Stimulated activated naive CD8-positive, alpha-beta T cell treated with anti-CD3 and anti-CD28 coated beads, Interleukin-15, Interleukin-2, amounts not matched to agents 100 ng/mL and 50 ng/mL, for 24 hours (primary cell): ENCODE data around the gene KCNG4.

Experiments used
- H3K27ac Mint-ChIP-seq: one replicate; pipeline ENCODE4 v1.8.0; 2021; ENCODE audit warnings: mild to moderate bottlenecking, mixed read lengths
- H3K27me3 Mint-ChIP-seq: one replicate; pipeline ENCODE4 v1.8.0; 2021; ENCODE audit warnings: mixed read lengths
- H3K36me3 Mint-ChIP-seq: one replicate; pipeline ENCODE4 v1.8.0; 2021; ENCODE audit warnings: low read depth, mixed read lengths
- H3K4me1 Mint-ChIP-seq: one replicate; pipeline ENCODE4 v1.8.0; 2021; ENCODE audit warnings: low read depth, mixed read lengths
- H3K4me3 Mint-ChIP-seq: one replicate; pipeline ENCODE4 v1.8.0; 2021; ENCODE audit warnings: mild to moderate bottlenecking, mixed read lengths
- H3K9me3 Mint-ChIP-seq: one replicate; pipeline ENCODE4 v1.8.0; 2021; ENCODE audit warnings: mixed read lengths

Gene KCNG4

DNA sequence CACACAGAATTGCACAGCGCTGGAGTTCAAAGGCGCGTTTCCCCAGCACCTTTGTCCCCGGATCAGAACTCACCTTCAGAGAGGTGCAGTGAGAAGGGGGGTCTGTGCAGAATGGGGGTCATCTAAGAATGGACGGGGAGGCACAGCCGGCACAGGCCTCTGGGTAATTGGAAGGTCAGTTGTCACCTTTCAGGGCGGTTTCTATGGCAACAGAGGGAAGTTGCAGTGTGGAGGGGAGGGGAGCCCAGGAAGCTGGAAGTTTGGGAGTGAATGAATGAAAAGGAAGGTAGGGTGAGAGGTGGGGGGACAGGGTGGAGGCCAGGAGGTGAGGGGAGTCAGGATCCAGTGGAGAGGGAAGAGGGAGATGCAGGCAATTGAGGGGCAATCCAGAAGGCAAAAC, 12.4 kb upstream of the KCNG4 start:
- H3K9me3 Mint-ChIP-seq, result no peaks in the 10 kb centered on the region
- no peaks in the 10 kb centered on the region for H3K36me3 Mint-ChIP-seq
- H3K4me1 Mint-ChIP-seq, result no peaks in the 10 kb centered on the region
- H3K4me3 Mint-ChIP-seq, result no peak overlapping the region
- H3K27ac Mint-ChIP-seq, result no peak overlapping the region
- H3K27me3 Mint-ChIP-seq, result peaks cover 17% of the 10 kb centered on the region

DNA sequence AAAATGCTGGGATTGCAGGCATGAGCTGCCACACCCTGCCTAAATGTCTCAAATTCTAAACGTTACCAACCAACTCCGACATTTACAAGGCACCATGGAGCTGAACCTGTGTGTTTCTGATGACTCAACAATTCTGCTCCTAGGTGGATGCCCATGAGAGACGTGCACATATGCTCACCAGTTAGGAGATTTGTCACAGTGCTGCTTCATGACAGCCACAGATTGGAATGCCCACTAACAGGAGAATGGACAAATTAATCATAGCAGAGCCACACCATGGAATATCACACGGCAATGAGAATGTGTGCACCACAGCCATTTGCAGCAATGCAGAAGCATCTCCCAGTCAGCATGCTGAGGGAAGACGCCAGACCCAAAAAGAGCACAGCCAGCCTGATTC, 8.0 kb upstream of the KCNG4 start:
- Mint-ChIP-seq H3K9me3 (no peaks in the 10 kb centered on the region), H3K4me3 (no peak overlapping the region), H3K36me3 (no peaks in the 10 kb centered on the region), H3K27me3 (peaks cover 14% of the 10 kb centered on the region), H3K4me1 (no peaks in the 10 kb centered on the region), H3K27ac (no peak overlapping the region)

DNA sequence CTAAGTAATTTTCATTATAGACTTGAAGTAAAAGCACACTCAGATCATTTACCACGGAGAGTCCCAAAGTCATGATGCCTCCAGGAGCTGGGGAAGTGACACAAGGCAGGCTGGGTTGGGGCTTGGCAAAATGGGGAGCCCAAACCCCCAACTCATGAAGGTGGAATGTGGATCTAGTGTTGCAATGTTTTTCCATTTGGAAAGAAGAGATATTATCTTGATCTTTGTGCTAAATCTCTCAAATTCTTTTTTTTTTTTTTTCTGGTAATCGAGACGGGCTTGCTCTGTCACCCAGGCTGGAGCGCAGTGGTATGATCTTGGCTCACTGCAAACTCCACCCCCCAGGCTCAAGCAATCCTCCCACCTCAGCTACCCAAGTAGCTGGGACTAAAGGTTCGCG, 7.5 kb upstream of the KCNG4 start:
- no peak overlapping the region for H3K4me3 Mint-ChIP-seq
- no peaks in the 10 kb centered on the region for H3K36me3 Mint-ChIP-seq
- H3K4me1 Mint-ChIP-seq, result no peaks in the 10 kb centered on the region
- no peak overlapping the region for H3K27ac Mint-ChIP-seq
- peaks cover 14% of the 10 kb centered on the region for H3K27me3 Mint-ChIP-seq
- H3K9me3 Mint-ChIP-seq, result no peaks in the 10 kb centered on the region

DNA sequence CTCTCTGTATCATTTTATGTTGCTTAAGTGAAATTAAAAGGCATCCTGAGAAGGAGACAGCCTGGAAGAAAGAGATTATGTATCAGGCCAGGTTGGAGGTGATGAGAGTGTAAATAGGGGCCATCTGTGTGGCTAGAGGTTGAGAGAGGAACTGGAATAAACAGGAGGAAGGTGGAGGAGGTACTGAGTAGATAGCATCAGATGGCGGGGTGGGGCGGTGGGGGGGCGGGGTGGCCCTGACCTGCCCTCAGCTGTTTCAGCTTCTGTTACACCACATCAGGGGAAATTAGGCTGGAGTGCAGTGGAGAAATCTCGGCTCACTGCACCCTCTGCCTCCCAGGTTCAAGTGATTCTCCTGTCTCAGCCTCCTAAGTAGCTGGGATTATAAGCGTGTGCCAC, 6.9 kb upstream of the KCNG4 start:
- no peak overlapping the region for H3K27ac Mint-ChIP-seq
- H3K9me3 Mint-ChIP-seq, result no peaks in the 10 kb centered on the region

DNA sequence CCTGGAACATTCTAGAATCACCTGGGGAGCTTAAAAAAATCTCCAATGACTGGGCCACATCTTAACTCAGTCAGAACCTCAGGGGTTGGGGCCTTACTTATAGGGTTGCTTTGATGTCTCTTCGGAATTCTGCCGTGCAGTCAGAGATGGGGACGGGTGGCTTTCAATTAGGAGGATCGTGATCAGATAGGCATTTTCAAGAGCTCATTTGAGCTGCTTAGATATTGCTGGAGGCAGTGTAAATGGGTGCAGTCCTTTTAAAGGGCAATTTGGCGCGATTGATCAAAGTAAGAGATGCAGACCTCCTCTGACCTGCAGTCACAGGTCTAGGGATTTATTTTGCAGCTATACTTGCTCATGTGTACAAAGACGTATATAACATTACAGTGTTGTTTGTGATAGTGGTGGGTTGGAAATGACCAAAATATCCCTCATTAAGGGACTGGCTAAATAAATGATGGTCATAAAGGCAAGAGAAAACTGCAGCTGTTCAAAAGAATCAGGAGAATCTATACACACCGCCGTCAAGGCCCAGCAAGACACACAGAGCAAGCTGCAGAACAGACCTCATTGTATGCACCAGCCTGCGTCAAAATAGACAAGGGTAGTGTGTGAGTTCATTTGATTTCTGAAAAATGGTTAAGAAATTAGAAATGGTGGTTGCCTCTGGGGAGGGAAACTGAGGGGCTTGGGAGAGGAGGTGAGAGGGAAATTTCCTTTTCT, 6.3 kb upstream of the KCNG4 start:
- H3K27ac Mint-ChIP-seq, result no peak overlapping the region
- H3K9me3 Mint-ChIP-seq, result no peaks in the 10 kb centered on the region
- no peaks in the 10 kb centered on the region for H3K4me1 Mint-ChIP-seq
- no peak overlapping the region for H3K4me3 Mint-ChIP-seq
- H3K36me3 Mint-ChIP-seq, result no peaks in the 10 kb centered on the region
- peaks cover 15% of the 10 kb centered on the region for H3K27me3 Mint-ChIP-seq

More for the DNA sequence above, 6.9 kb upstream of the KCNG4 start:
- Mint-ChIP-seq H3K4me1 (no peaks in the 10 kb centered on the region), H3K27me3 (peaks cover 15% of the 10 kb centered on the region), H3K36me3 (no peaks in the 10 kb centered on the region), H3K4me3 (no peak overlapping the region)

DNA sequence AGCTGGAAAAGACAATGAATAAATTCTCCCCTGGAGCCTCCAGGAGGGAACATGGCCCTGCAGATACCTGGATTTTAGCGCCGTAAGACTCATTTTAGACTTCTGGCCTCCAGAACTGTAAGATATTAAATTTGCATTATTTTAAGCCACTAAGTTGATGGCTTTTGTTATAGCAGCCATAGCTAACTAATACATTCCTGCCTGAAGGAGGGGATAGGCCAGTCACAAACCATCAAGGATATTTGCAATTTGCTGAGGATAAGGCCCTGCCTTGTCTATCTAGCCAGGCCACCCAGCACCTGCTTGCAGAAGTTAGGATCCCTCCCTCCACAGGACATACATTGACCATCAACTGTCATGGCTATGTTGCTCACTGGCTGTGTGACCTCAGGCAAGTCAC, 4.9 kb upstream of the KCNG4 start:
- Mint-ChIP-seq H3K9me3 (no peaks in the 10 kb centered on the region), H3K36me3 (no peaks in the 10 kb centered on the region), H3K4me1 (no peaks in the 10 kb centered on the region), H3K27me3 (peaks cover 23% of the 10 kb centered on the region), H3K4me3 (no peak overlapping the region), H3K27ac (no peak overlapping the region)

DNA sequence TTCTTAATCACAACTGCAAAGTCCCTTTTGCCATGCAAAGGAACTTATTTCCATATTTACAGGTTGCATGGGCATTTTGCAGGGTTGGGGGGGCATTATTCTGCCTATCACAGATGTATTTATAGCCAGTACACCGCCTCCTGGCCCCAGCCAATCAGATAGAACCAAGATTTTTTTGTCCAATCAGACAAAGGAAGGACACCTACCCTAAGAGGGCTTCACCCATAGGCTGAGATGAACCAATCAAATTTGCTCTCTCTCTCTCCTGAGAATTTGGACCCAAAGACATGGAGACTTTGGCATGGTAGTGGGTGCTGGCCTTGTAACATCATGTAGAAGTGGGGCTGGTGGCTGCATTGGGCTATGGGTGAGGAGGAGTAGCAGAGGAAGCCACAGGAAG, 3.9 kb upstream of the KCNG4 start:
- H3K4me1 Mint-ChIP-seq, result no peaks in the 10 kb centered on the region
- H3K27ac Mint-ChIP-seq, result no peak overlapping the region
- no peaks in the 10 kb centered on the region for H3K9me3 Mint-ChIP-seq
- H3K27me3 Mint-ChIP-seq, result peaks cover 31% of the 10 kb centered on the region
- H3K36me3 Mint-ChIP-seq, result no peaks in the 10 kb centered on the region
- H3K4me3 Mint-ChIP-seq, result no peak overlapping the region

DNA sequence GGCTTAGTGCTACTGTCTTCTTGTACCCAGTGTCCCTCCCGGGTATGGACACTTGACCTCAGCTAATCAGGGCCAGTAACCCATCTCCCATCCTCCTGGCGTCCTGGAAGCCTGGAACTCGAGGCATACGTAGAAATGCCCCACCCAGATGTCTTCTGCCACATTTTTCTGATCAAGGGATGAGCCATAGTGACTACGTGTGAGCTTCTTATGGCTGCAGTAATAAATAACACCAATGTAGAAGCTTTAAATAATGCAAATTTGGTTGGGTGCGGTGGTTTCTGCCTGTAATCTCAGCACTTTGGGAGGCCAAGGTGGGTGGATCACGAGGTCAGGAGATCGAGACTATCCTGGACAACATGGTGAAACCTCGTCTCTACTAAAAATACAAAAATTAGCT, 3.0 kb upstream of the KCNG4 start:
- Mint-ChIP-seq H3K4me3 (no peak overlapping the region), H3K4me1 (no peaks in the 10 kb centered on the region), H3K27me3 (peaks cover 31% of the 10 kb centered on the region), H3K36me3 (no peaks in the 10 kb centered on the region), H3K27ac (no peak overlapping the region), H3K9me3 (no peaks in the 10 kb centered on the region)

DNA sequence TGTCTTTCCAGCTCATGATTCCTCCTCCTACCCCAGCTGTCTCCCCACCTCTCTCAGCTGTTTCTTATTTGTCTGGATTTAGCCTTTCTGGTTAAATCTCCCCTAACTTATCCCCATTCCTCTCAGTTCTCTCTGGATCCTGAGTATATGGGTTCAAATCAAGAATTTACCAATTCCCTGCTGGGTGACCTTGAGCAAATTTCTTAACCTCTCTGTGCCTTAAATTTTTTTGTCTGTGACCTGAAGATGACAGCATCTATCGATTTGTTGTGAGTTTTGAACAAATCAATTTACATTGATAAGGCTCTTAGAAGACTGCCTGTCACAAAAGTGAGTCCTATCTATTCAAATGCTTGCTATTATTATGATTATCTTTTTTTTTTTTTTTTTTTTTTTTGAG, 2.0 kb upstream of the KCNG4 start:
- Mint-ChIP-seq H3K4me1 (no peaks in the 10 kb centered on the region), H3K9me3 (no peaks in the 10 kb centered on the region), H3K4me3 (no peak overlapping the region), H3K36me3 (no peaks in the 10 kb centered on the region), H3K27ac (no peak overlapping the region), H3K27me3 (peaks cover 31% of the 10 kb centered on the region)

DNA sequence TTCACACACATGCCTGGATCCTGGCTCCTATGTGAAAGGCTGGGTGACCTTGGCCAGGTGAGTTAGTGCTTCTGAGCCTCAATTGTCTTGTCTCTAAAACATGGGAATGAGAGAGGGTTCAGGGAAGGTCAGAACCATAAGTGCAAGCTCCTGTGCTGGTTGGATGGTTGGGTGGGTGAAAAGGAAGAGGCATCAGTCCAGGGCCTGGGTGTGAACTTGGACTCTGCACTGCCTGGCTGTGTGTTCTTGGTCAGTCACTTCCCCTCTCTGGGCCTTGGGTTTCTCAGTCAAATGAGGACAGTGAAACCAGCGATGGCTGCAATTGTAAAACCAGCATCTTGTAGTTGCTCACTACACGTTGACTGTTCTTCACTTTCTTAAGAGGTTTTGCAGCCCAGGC, 643 bp upstream of the KCNG4 start:
- no peaks in the 10 kb centered on the region for H3K36me3 Mint-ChIP-seq
- peaks cover 31% of the 10 kb centered on the region for H3K27me3 Mint-ChIP-seq
- H3K4me3 Mint-ChIP-seq, result no peak overlapping the region
- no peak overlapping the region for H3K27ac Mint-ChIP-seq
- no peaks in the 10 kb centered on the region for H3K4me1 Mint-ChIP-seq
- no peaks in the 10 kb centered on the region for H3K9me3 Mint-ChIP-seq

DNA sequence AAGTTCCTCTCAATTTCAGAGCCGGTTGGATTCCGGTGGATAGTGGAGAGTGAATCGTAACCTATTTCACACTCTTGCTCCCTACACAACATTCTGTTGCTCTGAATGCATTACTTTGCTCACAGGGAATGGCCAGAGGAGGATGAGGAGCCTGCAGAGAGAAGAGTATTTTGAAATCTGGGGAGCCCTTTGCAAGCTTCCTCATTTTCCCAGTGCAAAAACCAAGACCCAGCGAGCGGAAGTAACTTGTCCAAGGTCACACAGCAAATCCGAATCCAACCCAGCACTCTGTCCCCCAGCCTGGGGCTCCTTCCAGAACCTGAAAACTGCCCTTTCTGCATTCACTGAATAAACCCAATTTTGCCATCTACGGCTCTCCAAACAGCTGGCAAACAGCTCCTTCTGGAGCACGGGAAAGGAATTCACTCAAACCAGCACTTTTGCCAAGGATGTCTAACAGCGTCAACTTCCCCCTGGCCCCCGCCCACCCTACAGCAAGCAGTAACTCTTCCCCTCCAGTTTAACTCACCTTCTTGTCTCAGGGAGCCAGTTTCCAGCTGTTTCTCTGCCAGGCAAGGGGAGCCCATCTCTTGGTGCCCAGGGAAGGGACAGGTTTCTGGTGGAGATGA, 557 bp downstream of the KCNG4 start:
- no peaks in the 10 kb centered on the region for H3K4me1 Mint-ChIP-seq
- H3K9me3 Mint-ChIP-seq, result no peaks in the 10 kb centered on the region
- H3K4me3 Mint-ChIP-seq, result no peak overlapping the region
- H3K27ac Mint-ChIP-seq, result no peak overlapping the region
- peaks cover 31% of the 10 kb centered on the region for H3K27me3 Mint-ChIP-seq
- H3K36me3 Mint-ChIP-seq, result no peaks in the 10 kb centered on the region

DNA sequence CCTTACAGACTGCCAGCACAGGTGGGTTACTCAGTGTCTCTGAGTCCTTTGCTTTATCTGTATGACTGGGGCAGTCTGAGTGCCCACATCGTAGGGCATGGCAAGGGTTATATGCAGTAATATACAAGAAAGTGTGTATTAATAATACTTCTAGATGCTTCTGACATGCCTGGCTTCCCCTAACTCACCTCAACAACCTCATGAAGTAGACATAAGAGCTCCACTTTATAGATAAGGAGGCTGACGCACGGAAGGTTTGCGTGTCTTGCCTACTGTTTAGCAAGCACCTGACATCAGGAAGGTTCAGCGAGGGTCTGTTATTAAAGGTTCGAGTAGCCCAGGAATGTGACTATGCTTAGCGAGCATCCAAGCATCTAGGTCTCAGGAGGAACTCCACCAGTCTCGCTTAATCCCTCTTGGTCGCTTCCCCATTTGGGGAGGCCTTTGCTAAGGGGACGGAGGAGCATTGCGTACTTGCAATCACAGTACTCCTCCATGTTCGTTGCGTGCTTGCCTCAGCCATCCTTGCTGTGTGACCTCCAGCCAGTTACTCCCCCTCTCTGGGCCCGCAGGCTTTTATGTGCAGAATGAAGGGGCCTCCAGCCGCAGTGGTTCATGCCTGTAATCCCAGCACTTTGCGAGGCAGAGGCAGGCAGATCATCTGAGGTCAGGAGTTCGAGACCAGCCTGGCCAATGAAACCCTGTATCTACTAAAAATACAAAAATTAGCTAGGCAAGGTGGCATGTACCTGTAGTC, 1.6 kb downstream of the KCNG4 start:
- H3K4me3 Mint-ChIP-seq, result no peak overlapping the region
- no peaks in the 10 kb centered on the region for H3K36me3 Mint-ChIP-seq
- no peak overlapping the region for H3K27ac Mint-ChIP-seq
- H3K27me3 Mint-ChIP-seq, result peaks cover 28% of the 10 kb centered on the region
- H3K9me3 Mint-ChIP-seq, result no peaks in the 10 kb centered on the region
- no peaks in the 10 kb centered on the region for H3K4me1 Mint-ChIP-seq

DNA sequence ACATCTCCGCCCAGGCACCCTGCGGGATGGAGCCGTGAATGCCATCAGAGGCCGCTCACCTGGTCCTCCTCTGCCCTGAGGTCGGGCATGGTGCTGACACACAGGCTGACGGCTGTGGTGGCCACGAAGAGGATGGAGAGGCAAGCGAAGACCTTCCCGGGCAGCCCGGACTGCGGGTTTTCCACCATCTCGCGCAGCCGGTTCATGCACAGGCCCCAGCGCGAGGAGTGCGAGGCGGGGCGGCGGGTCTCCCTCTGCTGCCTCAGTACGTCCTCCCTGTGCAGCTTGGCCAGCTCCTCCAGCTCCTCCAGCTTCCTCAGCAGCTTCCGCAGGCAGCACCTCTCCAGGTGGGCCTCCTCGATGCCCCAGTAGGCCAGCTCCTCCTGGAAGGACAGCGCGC, 3.1 kb downstream of the KCNG4 start:
- H3K27me3 Mint-ChIP-seq, result peaks cover 26% of the 10 kb centered on the region
- H3K36me3 Mint-ChIP-seq, result no peaks in the 10 kb centered on the region
- H3K9me3 Mint-ChIP-seq, result no peaks in the 10 kb centered on the region
- H3K4me3 Mint-ChIP-seq, result no peak overlapping the region
- H3K27ac Mint-ChIP-seq, result no peak overlapping the region
- no peaks in the 10 kb centered on the region for H3K4me1 Mint-ChIP-seq

DNA sequence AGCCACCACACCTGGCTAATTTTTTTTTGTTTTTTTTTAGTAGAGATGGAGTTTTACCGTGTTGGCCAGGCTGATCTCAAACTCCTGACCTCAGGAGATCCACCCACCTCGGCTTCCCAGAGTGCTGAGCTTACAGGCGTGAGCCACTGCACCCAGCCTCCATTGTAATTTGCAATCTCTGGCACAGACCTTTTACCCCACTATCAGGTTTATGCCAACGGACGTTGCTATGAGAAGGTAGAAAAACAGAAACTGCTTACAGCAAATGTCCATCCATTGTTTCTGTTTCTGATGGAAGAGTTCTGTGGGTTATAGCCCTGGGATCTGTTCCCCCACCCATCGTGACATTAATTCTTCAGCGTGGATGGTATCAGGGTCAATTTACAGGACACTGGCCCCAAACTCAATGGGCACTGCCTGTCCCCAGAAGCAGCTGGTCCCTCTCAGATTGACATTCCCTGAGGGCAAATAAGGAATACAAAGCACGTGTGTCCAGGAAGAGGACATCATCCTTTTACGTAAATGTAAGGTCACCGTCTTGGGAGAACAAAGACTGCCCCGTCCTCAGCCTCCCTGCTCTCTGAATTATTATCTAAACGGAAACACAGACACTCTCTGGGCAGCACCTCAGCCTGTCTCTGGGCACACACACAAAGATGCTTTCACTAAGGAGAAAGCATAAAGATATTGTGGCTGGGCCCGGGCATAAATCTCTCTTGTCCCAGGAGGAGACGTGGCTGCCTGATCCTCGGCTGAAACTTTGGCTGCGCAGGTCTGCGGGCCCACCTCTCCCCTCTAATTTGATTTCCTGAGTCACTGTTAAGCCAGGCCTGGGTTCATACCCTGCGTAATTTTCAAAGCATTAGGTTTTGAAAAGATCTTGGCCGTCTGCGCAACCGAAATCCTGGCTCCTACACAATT, 5.2 kb downstream of the KCNG4 start:
- no peaks in the 10 kb centered on the region for H3K36me3 Mint-ChIP-seq
- H3K27ac Mint-ChIP-seq, result no peak overlapping the region
- no peaks in the 10 kb centered on the region for H3K9me3 Mint-ChIP-seq
- H3K27me3 Mint-ChIP-seq, result peaks cover 8% of the 10 kb centered on the region
- no peak overlapping the region for H3K4me3 Mint-ChIP-seq
- no peaks in the 10 kb centered on the region for H3K4me1 Mint-ChIP-seq

DNA sequence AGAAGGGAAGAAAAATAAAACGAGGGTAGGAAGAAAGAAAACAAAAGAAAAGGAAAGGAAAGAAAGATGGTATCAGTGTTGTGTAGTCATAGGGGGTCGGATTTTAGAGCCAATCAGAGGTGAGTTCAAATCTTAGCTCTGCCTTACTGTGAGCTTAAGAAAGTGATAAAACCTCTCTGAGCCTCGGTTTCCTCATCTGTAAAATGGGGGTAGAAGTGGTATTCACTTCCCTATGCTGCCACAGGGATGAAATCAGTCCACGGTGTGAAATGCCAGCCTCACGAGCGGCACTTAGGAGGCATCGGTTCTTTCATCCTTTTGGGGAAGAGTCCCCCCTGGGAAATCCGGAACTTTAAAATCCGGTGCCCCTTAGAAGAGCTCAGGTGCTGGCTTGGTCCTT, 6.1 kb downstream of the KCNG4 start:
- no peak overlapping the region for H3K4me3 Mint-ChIP-seq
- H3K4me1 Mint-ChIP-seq, result no peaks in the 10 kb centered on the region
- H3K36me3 Mint-ChIP-seq, result no peaks in the 10 kb centered on the region
- H3K9me3 Mint-ChIP-seq, result no peaks in the 10 kb centered on the region
- peaks cover under 1% of the 10 kb centered on the region for H3K27me3 Mint-ChIP-seq
- H3K27ac Mint-ChIP-seq, result no peak overlapping the region
